ENCODE data around the gene C5orf22. TPM values are rescaled to one million over a fixed set of nuclear protein-coding genes. Genes with fewer than 3 reads are reported as not detected.
A peak's percentile ranks its signal among the peaks of the same experiment; 100 is the strongest.
"Not testable (repeated sequence)": the region's sequence is repeated elsewhere in the genome, so short reads cannot be mapped to it uniquely, and the experiment has no call there.

C5orf22 gene
- 16.5 TPM for polyA plus RNA-seq (2013, experiment 1 of 2; ENCODE audit: insufficient read length)
- polyA plus RNA-seq (2013, experiment 2 of 2; ENCODE audit: insufficient read length), result 16.5 TPM

- DNase-seq, result peak; percentile 96
Measured at GRCh38 chr5:31531888-31532547, at the start of gene C5orf22, which contains the start of gene DROSHA. Gene C5orf22 (plus strand): TSS chr5:31532301. CDS start chr5:31532393, 92 bp downstream. Gene DROSHA (minus strand): TSS chr5:31532093. CDS start chr5:31529059, 3,034 bp downstream.

- DNase-seq, result no peak
Measured at GRCh38 chr5:31485376-31486207, 46.5 kb upstream of the C5orf22 start.

- DNase-seq, result no peak
Measured at GRCh38 chr5:31486441-31486840, 45.7 kb upstream of the C5orf22 start.

- no peak for DNase-seq
Measured at GRCh38 chr5:31487506-31487905, 44.6 kb upstream of the C5orf22 start.

GRCh38 chr5:31492869-31493268 is 39.2 kb upstream of the C5orf22 start:
- no peak for DNase-seq

- DNase-seq, result no peak
Measured at GRCh38 chr5:31495336-31495735, 36.8 kb upstream of the C5orf22 start.

GRCh38 chr5:31496301-31496700 is 35.8 kb upstream of the C5orf22 start:
- DNase-seq, result no peak

- DNase-seq, result no peak
Measured at GRCh38 chr5:31496891-31497290, 35.2 kb upstream of the C5orf22 start.

GRCh38 chr5:31500256-31500655 is 31.8 kb upstream of the C5orf22 start:
- no peak for DNase-seq

GRCh38 chr5:31502506-31502905 is 29.6 kb upstream of the C5orf22 start:
- no peak for DNase-seq

GRCh38 chr5:31504529-31504928 is 27.6 kb upstream of the C5orf22 start:
- DNase-seq, result no peak

GRCh38 chr5:31511305-31511704 is 20.8 kb upstream of the C5orf22 start:
- no peak for DNase-seq

GRCh38 chr5:31516802-31517201 is 15.3 kb upstream of the C5orf22 start:
- no peak for DNase-seq

GRCh38 chr5:31523041-31523440 is 9.1 kb upstream of the C5orf22 start:
- DNase-seq, result no peak

- DNase-seq, result no peak
Measured at GRCh38 chr5:31530541-31531265, 1.4 kb upstream of the C5orf22 start.

- DNase-seq, result peak; percentile 5
Measured at GRCh38 chr5:31531543-31531887, 586 bp upstream of the C5orf22 start.

GRCh38 chr5:31534527-31535046 is 2.5 kb downstream of the C5orf22 start:
- DNase-seq, result no peak

- DNase-seq, result no peak
Measured at GRCh38 chr5:31536873-31537272, 4.8 kb downstream of the C5orf22 start.

GRCh38 chr5:31537349-31537748 is 5.2 kb downstream of the C5orf22 start:
- no peak for DNase-seq

GRCh38 chr5:31537851-31538250 is 5.8 kb downstream of the C5orf22 start:
- peak; percentile 35 for DNase-seq

GRCh38 chr5:31549114-31549513 is 17.0 kb downstream of the C5orf22 start:
- DNase-seq, result not testable (repeated sequence)

- no peak for DNase-seq
Measured at GRCh38 chr5:31551878-31552277, 19.8 kb downstream of the C5orf22 start.

GRCh38 chr5:31553863-31554262 is 21.8 kb downstream of the C5orf22 start:
- no peak for DNase-seq

Data from fibroblast of skin of abdomen (primary cell).